SK-N-SH (cell line): ENCODE measurements around the gene SKIDA1. TPM values are rescaled to one million over a fixed set of nuclear protein-coding genes. Genes with fewer than 3 reads are reported as not detected.
A peak's percentile ranks its signal among the peaks of the same experiment; 100 is the strongest.

Source experiments
- CTCF ChIA-PET: fragments of 300-600, 350-600 bp; formaldehyde crosslinking; extraction: SDS; loops from one replicate; lab custom pipeline; 2021; lab: Yijun Ruan, JAX
- POLR2A ChIA-PET: fragments of 350-600 bp; sonication (Branson Sonifier 250); formaldehyde crosslinking; extraction: SDS; loops from one replicate; lab custom pipeline; 2020; ENCODE audit warnings: antibody characterized with exemption, inconsistent platforms; lab: Yijun Ruan, JAX
- DNase-seq: peaks from one replicate; pipeline ENCODE4 v3.0.0; 2012
- H2AFZ ChIP-seq: fragments of 200-600 bp; sonication (generic); 2 replicates; pipeline ENCODE4 v1.8.1; 2016; ENCODE audit warnings: antibody characterized with exemption, mild to moderate bottlenecking, low read depth
- H3F3A ChIP-seq: fragments of 200-600 bp; sonication (generic); replicated peaks from 2 replicates; pipeline ENCODE3; 2016; ENCODE audit warnings: antibody characterized with exemption, mild to moderate bottlenecking; ENCODE audit not compliant: insufficient read depth
- H3K27ac ChIP-seq, 2 experiments: fragments of 200-500 bp in 1 of 2; fragments of 200-600 bp in 1 of 2; sonication (Bioruptor generic) in 1 of 2; sonication (generic), shearing (Covaris generic) in 1 of 2; 2 replicates each; pipeline versions ENCODE4 v1.5.1 to v1.6.1; 2014 to 2016; ENCODE audit warnings: low read depth in 2 of 2, inconsistent platforms in 1 of 2, low read length in 1 of 2, mild to moderate bottlenecking in 1 of 2, mixed read lengths in 1 of 2
- H3K27me3 ChIP-seq: fragments of 200-600 bp; sonication (generic), shearing (Covaris generic); 2 replicates; pipeline ENCODE4 v1.6.1; 2016; ENCODE audit warnings: mixed run types; ENCODE audit not compliant: insufficient read depth
- H3K36me3 ChIP-seq, 2 experiments: fragments of 200-500 bp in 1 of 2; fragments of 200-600 bp in 1 of 2; sonication (Bioruptor generic) in 1 of 2; sonication (generic) in 1 of 2; replicated peaks in 1 of 2; 2 replicates each; pipeline versions ENCODE3 to v1.5.1; 2014 to 2016; ENCODE audit warnings: low read length in 1 of 2, mild to moderate bottlenecking in 1 of 2; ENCODE audit not compliant: insufficient read depth in 2 of 2, control insufficient read depth in 1 of 2
- H3K4me1 ChIP-seq, 2 experiments: fragments of 200-500 bp in 1 of 2; fragments of 200-600 bp in 1 of 2; sonication (Bioruptor generic) in 1 of 2; sonication (generic), shearing (Covaris generic) in 1 of 2; 2 replicates each; pipeline versions ENCODE4 v1.5.1 to v1.6.1; 2014 to 2016; ENCODE audit warnings: low read depth in 1 of 2, low read length in 1 of 2, mixed run types in 1 of 2; ENCODE audit not compliant: insufficient read depth in 2 of 2, control insufficient read depth in 1 of 2
- H3K4me2 ChIP-seq: fragments of 200-600 bp; sonication (generic), shearing (Covaris generic); 2 replicates; pipeline ENCODE4 v1.6.1; 2017; ENCODE audit warnings: mixed run types
- H3K4me3 ChIP-seq, 2 experiments: fragments of 200-500 bp in 1 of 2; fragments of 200-600 bp in 1 of 2; sonication (Bioruptor generic) in 1 of 2; sonication (generic), shearing (Covaris generic) in 1 of 2; 2 replicates each; pipeline versions ENCODE4 v1.5.1 to v1.8.1; 2014 to 2016; ENCODE audit warnings: low read depth in 2 of 2, inconsistent platforms in 1 of 2, low read length in 1 of 2, mild to moderate bottlenecking in 1 of 2, mixed read lengths in 1 of 2, moderate library complexity in 1 of 2
- H3K79me2 ChIP-seq: fragments of 200-600 bp; sonication (generic); 2 replicates; pipeline ENCODE4 v1.8.1; 2017; ENCODE audit warnings: mild to moderate bottlenecking; ENCODE audit not compliant: insufficient read depth
- H3K9ac ChIP-seq: fragments of 200-600 bp; sonication (generic); 2 replicates; pipeline ENCODE4 v1.6.1; 2017; ENCODE audit warnings: mixed run types
- H3K9me2 ChIP-seq: fragments of 200-600 bp; sonication (generic); 2 replicates; pipeline ENCODE4 v1.6.1; 2017; ENCODE audit warnings: mixed run types
- H3K9me3 ChIP-seq: fragments of 200-600 bp; sonication (generic); 2 replicates; pipeline ENCODE4 v1.6.1; 2017; ENCODE audit warnings: mixed run types, mild to moderate bottlenecking, moderate library complexity
- H4K20me1 ChIP-seq: fragments of 200-600 bp; sonication (generic); 2 replicates; pipeline ENCODE4 v1.6.1; 2017; ENCODE audit warnings: mild to moderate bottlenecking, mixed run types; ENCODE audit not compliant: insufficient read depth
- CHD2 ChIP-seq: fragments of 150-350 bp; IDR thresholded peaks from 2 replicates; pipeline ENCODE4 v1.6.1; 2018; ENCODE audit warnings: low read length; ENCODE audit not compliant: partially characterized antibody
- CTCF ChIP-seq: fragments of 200-600 bp; sonication (generic); IDR thresholded peaks from 2 replicates; pipeline ENCODE4 v1.6.1; 2017; ENCODE audit warnings: antibody characterized with exemption, mild to moderate bottlenecking, moderate library complexity
- ELF1 ChIP-seq: IDR thresholded peaks from 2 replicates; pipeline ENCODE4 v1.4.0; 2012
- EP300 ChIP-seq, 2 experiments: IDR thresholded peaks; 2 replicates each; pipeline versions ENCODE4 v1.4.0 to v1.6.1; 2012; ENCODE audit warnings: borderline replicate concordance in 1 of 2, low read depth in 1 of 2, low read length in 1 of 2
- EZH2phosphoT487 ChIP-seq: fragments of 200-600 bp; sonication (generic); IDR thresholded peaks from 2 replicates; pipeline ENCODE4 v1.6.1; 2017; ENCODE audit warnings: low read depth, mixed run types, mild to moderate bottlenecking, antibody characterized with exemption, moderate library complexity, borderline replicate concordance
- FOXM1 ChIP-seq: IDR thresholded peaks from 2 replicates; pipeline ENCODE4 v1.4.0; 2012; ENCODE audit warnings: low read depth, mild to moderate bottlenecking
- GABPA ChIP-seq: IDR thresholded peaks from 2 replicates; pipeline ENCODE4 v1.4.0; 2012; ENCODE audit warnings: low read depth, mild to moderate bottlenecking
- IRF3 ChIP-seq: fragments of 150-350 bp; IDR thresholded peaks from 2 replicates; pipeline ENCODE4 v1.6.1; 2016; ENCODE audit warnings: mild to moderate bottlenecking, low read depth, low read length
- MAX ChIP-seq: IDR thresholded peaks from 2 replicates; pipeline ENCODE4 v1.4.0; 2012; ENCODE audit warnings: low read depth
- MEF2A ChIP-seq: IDR thresholded peaks from 2 replicates; pipeline ENCODE4 v1.4.0; 2012; ENCODE audit warnings: low read depth, borderline replicate concordance
- MXI1 ChIP-seq: IDR thresholded peaks from 2 replicates; pipeline ENCODE4 v1.6.1; 2012; ENCODE audit warnings: mild to moderate bottlenecking, low read depth, low read length, improper control_type of control experiment
- NRF1 ChIP-seq: IDR thresholded peaks from 2 replicates; pipeline ENCODE4 v1.6.1; 2012; ENCODE audit warnings: low read depth, mild to moderate bottlenecking, low read length
- POLR2AphosphoS5 ChIP-seq: IDR thresholded peaks from 2 replicates; pipeline ENCODE4 v1.6.1; 2012; ENCODE audit warnings: low read depth, low read length
- RAD21 ChIP-seq: IDR thresholded peaks from 2 replicates; pipeline ENCODE4 v1.6.1; 2012; ENCODE audit warnings: mild to moderate bottlenecking, low read length
- RCOR1 ChIP-seq: fragments of 150-350 bp; IDR thresholded peaks from 2 replicates; pipeline ENCODE4 v1.6.1; 2017; ENCODE audit warnings: antibody characterized with exemption, low read length
- RXRA ChIP-seq: IDR thresholded peaks from 2 replicates; pipeline ENCODE4 v1.4.0; 2012; ENCODE audit warnings: low read depth, mild to moderate bottlenecking, borderline replicate concordance
- SMC3 ChIP-seq: IDR thresholded peaks from 2 replicates; pipeline ENCODE4 v1.6.1; 2012; ENCODE audit warnings: low read depth, low read length, improper control_type of control experiment
- TAF1 ChIP-seq: IDR thresholded peaks from 2 replicates; pipeline ENCODE4 v1.6.1; 2012; ENCODE audit warnings: low read depth, mild to moderate bottlenecking, low read length, moderate library complexity, borderline replicate concordance
- TCF12 ChIP-seq: IDR thresholded peaks from 2 replicates; pipeline ENCODE4 v1.4.0; 2012
- YY1 ChIP-seq: IDR thresholded peaks from 2 replicates; pipeline ENCODE4 v1.4.0; 2012; ENCODE audit warnings: low read depth, mild to moderate bottlenecking
- WGBS: methylation state at CpG from one replicate; pipeline ENCODE4 v1.1.6; 2017; ENCODE audit warnings: low lambda C conversion rate; 5-methylcytosine and 5-hydroxymethylcytosine counted together
- polyA plus RNA-seq, 3 experiments: library from polyadenylated mRNA; depleted of rRNA; stranded (reverse); fragments of >200 nt; gene quantifications; 2 replicates each; pipeline ENCODE4 v1.2.3, GENCODE V29; 2012
- TF ChIP-seq, protein P1 (sequence below): IDR thresholded peaks from 2 replicates; pipeline ENCODE4 v1.4.0; 2012; ENCODE audit warnings: low read depth, borderline replicate concordance
- TF ChIP-seq, protein P2 (sequence below): IDR thresholded peaks from 2 replicates; pipeline ENCODE4 v1.6.1; 2012; ENCODE audit warnings: mild to moderate bottlenecking, low read depth, low read length, moderate library complexity

The SKIDA1 gene
- polyA plus RNA-seq, 1 of the 3 experiments (the other 2 are of a cell fraction) = 0.38 TPM

DNA sequence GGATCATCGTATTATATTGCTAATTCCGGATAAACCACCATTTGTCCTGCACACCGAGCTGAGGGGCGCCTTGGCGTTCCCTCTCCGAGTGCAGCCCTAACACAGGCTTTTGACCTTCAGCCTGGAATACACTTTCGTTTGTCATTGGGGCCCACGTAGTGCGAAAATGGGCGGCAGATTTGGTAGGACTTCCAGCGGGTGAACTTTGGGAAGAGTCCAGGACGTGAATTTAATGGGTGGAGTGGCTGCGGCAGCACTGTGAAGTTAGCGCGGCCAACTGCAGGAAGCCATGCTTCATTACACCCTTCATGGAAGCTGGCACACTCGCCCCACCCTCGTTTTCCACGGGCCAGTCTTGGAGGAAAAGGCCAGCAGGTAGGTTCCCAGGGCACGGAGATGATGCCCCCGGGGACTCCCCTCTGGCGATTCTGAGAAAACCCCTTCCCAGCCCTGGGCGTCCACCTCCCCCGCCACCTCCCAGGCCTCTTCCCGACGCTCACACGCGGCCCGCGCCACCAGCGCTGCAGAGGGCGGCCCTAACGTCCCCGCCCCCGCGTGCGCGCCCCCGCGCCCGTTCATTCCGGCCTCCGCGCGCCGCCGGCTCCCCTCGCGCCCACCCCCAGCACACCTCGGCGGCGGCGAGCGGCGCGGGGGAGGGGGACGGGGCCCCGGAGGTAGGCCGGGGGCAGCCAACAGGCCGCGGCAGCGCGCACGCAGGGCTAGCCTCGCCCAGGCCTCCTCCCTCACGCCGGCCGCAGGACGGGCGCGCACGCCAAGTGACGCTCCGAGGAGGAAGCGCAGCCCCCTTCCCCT lies 8.2 kb upstream of the SKIDA1 start, which contains the start of gene MLLT10:
TSS of gene MLLT10 (plus strand) at position 766 of the 813 bp plus-strand sequence. CDS start 413 bp downstream, outside the sequence.
- POLR2A ChIA-PET = interaction anchor here (0.7 to 3.4 kb wide), 5 partner anchors 8 to 37 kb away, joined by 3 to 16 read pairs (median 4); partner anchors contain the start of gene SKIDA1
- H3K27me3 ChIP-seq = no peaks in the 10 kb centered on the region
- H3K9me3 ChIP-seq = no peaks in the 10 kb centered on the region
- H3K27ac ChIP-seq = peak within 1 kb of the TSS; percentile 94 to 99
- peak within 1 kb of the TSS; percentile 76 for H3K9ac ChIP-seq
- H4K20me1 ChIP-seq = peaks cover 24% of the 10 kb centered on the region
- peaks cover 2 to 13% of the 10 kb centered on the region in 2 experiments for H3K36me3 ChIP-seq
- H3K4me1 ChIP-seq = peaks cover 15 to 32% of the 10 kb centered on the region in 2 experiments; a peak in 3 of 4 replicates
- WGBS = 1% methylated on average over 34 of the region's 74 CpGs
- H3K4me3 ChIP-seq = peak within 1 kb of the TSS; percentile 74
- CTCF ChIA-PET = interaction anchor here (0.9 to 2.4 kb wide), 6 partner anchors 15 to 254 kb away, joined by 3 to 17 read pairs (median 7); no protein-coding TSS in a partner anchor
- peaks cover 25% of the 10 kb centered on the region for H3F3A ChIP-seq
- H3K79me2 ChIP-seq = peaks cover 71% of the 10 kb centered on the region
- peak within 1 kb of the TSS; percentile 86 for H3K4me2 ChIP-seq
- no peaks in the 10 kb centered on the region for H3K9me2 ChIP-seq
- peak; percentile 96 for DNase-seq
- peak within 1 kb of the TSS; percentile 84 for H2AFZ ChIP-seq
- peak; percentile 4; the same call in 1 of the 2 replicates for TF ChIP-seq TCF12
- no peak for TF ChIP-seq ELF1
- TF ChIP-seq CHD2 = peak; percentile 63
- TF ChIP-seq TAF1 = peak; percentile 76
- TF ChIP-seq, protein P1, sequence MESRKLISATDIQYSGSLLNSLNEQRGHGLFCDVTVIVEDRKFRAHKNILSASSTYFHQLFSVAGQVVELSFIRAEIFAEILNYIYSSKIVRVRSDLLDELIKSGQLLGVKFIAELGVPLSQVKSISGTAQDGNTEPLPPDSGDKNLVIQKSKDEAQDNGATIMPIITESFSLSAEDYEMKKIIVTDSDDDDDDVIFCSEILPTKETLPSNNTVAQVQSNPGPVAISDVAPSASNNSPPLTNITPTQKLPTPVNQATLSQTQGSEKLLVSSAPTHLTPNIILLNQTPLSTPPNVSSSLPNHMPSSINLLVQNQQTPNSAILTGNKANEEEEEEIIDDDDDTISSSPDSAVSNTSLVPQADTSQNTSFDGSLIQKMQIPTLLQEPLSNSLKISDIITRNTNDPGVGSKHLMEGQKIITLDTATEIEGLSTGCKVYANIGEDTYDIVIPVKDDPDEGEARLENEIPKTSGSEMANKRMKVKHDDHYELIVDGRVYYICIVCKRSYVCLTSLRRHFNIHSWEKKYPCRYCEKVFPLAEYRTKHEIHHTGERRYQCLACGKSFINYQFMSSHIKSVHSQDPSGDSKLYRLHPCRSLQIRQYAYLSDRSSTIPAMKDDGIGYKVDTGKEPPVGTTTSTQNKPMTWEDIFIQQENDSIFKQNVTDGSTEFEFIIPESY = no peak
- TF ChIP-seq FOXM1 = 0 out of 2 replicates have a peak, but pooled peaks have one; percentile 30
- TF ChIP-seq RCOR1 = no peak; the same call in 1 of the 2 replicates
- TF ChIP-seq IRF3 = no peak
- TF ChIP-seq EZH2phosphoT487 = no peak
- peak; percentile 50; the same call in 1 of the 2 replicates for TF ChIP-seq NRF1
- peak; percentile 88 for TF ChIP-seq MAX
- TF ChIP-seq CTCF = peak; percentile 44
- TF ChIP-seq POLR2AphosphoS5 = peak; percentile 66
- TF ChIP-seq SMC3 = 0 out of 2 replicates have a peak, but pooled peaks have one; percentile 2
- peak; percentile 49; the same call in 1 of the 2 replicates for TF ChIP-seq MXI1
- no peak for TF ChIP-seq GABPA
- no peak for TF ChIP-seq RAD21
- TF ChIP-seq YY1 = peak; percentile 80
- TF ChIP-seq, protein P2, sequence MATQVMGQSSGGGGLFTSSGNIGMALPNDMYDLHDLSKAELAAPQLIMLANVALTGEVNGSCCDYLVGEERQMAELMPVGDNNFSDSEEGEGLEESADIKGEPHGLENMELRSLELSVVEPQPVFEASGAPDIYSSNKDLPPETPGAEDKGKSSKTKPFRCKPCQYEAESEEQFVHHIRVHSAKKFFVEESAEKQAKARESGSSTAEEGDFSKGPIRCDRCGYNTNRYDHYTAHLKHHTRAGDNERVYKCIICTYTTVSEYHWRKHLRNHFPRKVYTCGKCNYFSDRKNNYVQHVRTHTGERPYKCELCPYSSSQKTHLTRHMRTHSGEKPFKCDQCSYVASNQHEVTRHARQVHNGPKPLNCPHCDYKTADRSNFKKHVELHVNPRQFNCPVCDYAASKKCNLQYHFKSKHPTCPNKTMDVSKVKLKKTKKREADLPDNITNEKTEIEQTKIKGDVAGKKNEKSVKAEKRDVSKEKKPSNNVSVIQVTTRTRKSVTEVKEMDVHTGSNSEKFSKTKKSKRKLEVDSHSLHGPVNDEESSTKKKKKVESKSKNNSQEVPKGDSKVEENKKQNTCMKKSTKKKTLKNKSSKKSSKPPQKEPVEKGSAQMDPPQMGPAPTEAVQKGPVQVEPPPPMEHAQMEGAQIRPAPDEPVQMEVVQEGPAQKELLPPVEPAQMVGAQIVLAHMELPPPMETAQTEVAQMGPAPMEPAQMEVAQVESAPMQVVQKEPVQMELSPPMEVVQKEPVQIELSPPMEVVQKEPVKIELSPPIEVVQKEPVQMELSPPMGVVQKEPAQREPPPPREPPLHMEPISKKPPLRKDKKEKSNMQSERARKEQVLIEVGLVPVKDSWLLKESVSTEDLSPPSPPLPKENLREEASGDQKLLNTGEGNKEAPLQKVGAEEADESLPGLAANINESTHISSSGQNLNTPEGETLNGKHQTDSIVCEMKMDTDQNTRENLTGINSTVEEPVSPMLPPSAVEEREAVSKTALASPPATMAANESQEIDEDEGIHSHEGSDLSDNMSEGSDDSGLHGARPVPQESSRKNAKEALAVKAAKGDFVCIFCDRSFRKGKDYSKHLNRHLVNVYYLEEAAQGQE = peak; percentile 55; the same call in 1 of the 2 replicates
- no peak for TF ChIP-seq MEF2A
- TF ChIP-seq EP300 (IDR thresholded peaks at IDR 0.05; ENCODE audit: borderline replicate concordance in 1 of 2, low read depth in 1 of 2, low read length in 1 of 2) = peak in 1 of 2 experiments; percentile 29; a peak in 1 of 4 replicates
- TF ChIP-seq RXRA = no peak; the same call in 1 of the 2 replicates
